Measurements from ENCODE around the gene ATOX1. TPM values are rescaled to one million over a fixed set of nuclear protein-coding genes. Genes with fewer than 3 reads are reported as not detected.
A peak's percentile ranks its signal among the peaks of the same experiment; 100 is the strongest.

Gene ATOX1
- total and polyA plus RNA-seq, 10 of the 15 experiments (the other 5 are each of a cell fraction or from before 2014, with no cell fraction given), result 130 to 642 (median 245) TPM

DNA sequence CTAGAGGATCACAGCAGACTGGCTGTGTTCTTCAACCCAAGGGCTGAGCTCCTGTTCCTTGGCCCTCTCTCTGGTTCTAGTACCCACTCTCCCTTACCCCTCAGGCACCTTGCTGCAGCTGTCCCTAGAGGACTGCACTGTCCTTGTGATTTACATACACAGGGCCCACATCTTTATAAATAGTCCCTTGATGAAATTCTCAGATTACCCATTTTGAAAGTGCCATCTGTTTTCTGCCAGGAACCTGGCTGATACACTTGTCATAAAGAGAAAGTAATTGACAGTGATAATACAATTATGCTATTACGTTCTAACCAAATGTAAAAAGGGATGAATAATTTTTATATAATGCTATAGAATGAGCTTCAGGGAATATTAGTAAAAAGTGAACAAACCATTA, 55.2 kb downstream of the ATOX1 start (continued):
- TF ChIP-seq TCF3 (IDR thresholded peaks at IDR 0.05; ENCODE audit: borderline replicate concordance, insufficient read depth, low read depth, low read length), result peak; percentile 90; the same call in 1 of the 2 replicates
- TF ChIP-seq CTCF (IDR thresholded peaks at IDR 0.05 in 2 of 3, conservative IDR thresholded peaks at IDR 0.05 in 1 of 3; ENCODE audit: control insufficient read depth in 2 of 3, extremely low read depth in 1 of 3, insufficient read depth in 1 of 3, low read depth in 3 of 3, low read length in 3 of 3), result no peak
- no peak for TF ChIP-seq SMAD5 (IDR thresholded peaks at IDR 0.05; ENCODE audit: low read depth)
- TF ChIP-seq STAT3 (IDR thresholded peaks at IDR 0.05; ENCODE audit: low read depth, low read length), result no peak
- TF ChIP-seq NKRF (conservative IDR thresholded peaks at IDR 0.05), result no peak
- TF ChIP-seq MEF2A (IDR thresholded peaks at IDR 0.05; ENCODE audit: insufficient read depth, low read depth, low read length), result peak; percentile 84
- no peak for TF ChIP-seq POLR2AphosphoS2 (IDR thresholded peaks at IDR 0.05; ENCODE audit: low read depth, low read length)
- TF ChIP-seq SREBF1 (IDR thresholded peaks at IDR 0.05; ENCODE audit: low read length), result no peak
- peak; percentile 42; the same call in 1 of the 2 replicates for TF ChIP-seq EED (IDR thresholded peaks at IDR 0.05; ENCODE audit: low read depth)
- peak; percentile 75 for TF ChIP-seq TCF12 (IDR thresholded peaks at IDR 0.05; ENCODE audit: low read depth, low read length)
- TF ChIP-seq, protein P1, sequence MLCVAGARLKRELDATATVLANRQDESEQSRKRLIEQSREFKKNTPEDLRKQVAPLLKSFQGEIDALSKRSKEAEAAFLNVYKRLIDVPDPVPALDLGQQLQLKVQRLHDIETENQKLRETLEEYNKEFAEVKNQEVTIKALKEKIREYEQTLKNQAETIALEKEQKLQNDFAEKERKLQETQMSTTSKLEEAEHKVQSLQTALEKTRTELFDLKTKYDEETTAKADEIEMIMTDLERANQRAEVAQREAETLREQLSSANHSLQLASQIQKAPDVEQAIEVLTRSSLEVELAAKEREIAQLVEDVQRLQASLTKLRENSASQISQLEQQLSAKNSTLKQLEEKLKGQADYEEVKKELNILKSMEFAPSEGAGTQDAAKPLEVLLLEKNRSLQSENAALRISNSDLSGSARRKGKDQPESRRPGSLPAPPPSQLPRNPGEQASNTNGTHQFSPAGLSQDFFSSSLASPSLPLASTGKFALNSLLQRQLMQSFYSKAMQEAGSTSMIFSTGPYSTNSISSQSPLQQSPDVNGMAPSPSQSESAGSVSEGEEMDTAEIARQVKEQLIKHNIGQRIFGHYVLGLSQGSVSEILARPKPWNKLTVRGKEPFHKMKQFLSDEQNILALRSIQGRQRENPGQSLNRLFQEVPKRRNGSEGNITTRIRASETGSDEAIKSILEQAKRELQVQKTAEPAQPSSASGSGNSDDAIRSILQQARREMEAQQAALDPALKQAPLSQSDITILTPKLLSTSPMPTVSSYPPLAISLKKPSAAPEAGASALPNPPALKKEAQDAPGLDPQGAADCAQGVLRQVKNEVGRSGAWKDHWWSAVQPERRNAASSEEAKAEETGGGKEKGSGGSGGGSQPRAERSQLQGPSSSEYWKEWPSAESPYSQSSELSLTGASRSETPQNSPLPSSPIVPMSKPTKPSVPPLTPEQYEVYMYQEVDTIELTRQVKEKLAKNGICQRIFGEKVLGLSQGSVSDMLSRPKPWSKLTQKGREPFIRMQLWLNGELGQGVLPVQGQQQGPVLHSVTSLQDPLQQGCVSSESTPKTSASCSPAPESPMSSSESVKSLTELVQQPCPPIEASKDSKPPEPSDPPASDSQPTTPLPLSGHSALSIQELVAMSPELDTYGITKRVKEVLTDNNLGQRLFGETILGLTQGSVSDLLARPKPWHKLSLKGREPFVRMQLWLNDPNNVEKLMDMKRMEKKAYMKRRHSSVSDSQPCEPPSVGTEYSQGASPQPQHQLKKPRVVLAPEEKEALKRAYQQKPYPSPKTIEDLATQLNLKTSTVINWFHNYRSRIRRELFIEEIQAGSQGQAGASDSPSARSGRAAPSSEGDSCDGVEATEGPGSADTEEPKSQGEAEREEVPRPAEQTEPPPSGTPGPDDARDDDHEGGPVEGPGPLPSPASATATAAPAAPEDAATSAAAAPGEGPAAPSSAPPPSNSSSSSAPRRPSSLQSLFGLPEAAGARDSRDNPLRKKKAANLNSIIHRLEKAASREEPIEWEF (IDR thresholded peaks at IDR 0.05; ENCODE audit: insufficient replicate concordance, low read depth, low read length), result no peak
- no peak for TF ChIP-seq TBL1XR1 (IDR thresholded peaks at IDR 0.05; ENCODE audit: low read depth, low read length)
- TF ChIP-seq ZNF384 (IDR thresholded peaks at IDR 0.05; ENCODE audit: borderline replicate concordance, low read depth, low read length), result no peak
- no peak for TF ChIP-seq REST (IDR thresholded peaks at IDR 0.05; ENCODE audit: low read depth, low read length)
- TF ChIP-seq DPF2 (IDR thresholded peaks at IDR 0.05), result no peak
- TF ChIP-seq MYB (IDR thresholded peaks at IDR 0.05; ENCODE audit: borderline replicate concordance, low read depth, low read length), result no peak
- no peak for TF ChIP-seq YY1 (IDR thresholded peaks at IDR 0.05; ENCODE audit: low read depth, low read length)
- peak; percentile 91 for TF ChIP-seq JUNB (IDR thresholded peaks at IDR 0.05)
- no peak for TF ChIP-seq NR2F1 (conservative IDR thresholded peaks at IDR 0.05)
